ENCODE data around the gene PADI3. TPM values are rescaled to one million over a fixed set of nuclear protein-coding genes. Genes with fewer than 3 reads are reported as not detected.

PADI3 gene
- total RNA-seq, 3 donors from 2014 or later, result not detected

- no peak for TF ChIP-seq POLR2A (IDR thresholded peaks at IDR 0.05)
Measured at GRCh38 chr1:17307329-17307728, 58.4 kb downstream of the PADI3 start.

GRCh38 chr1:17307946-17308345 lies 59.0 kb downstream of the PADI3 start, which contains the start of gene PADI4:
PADI4 (plus strand) TSS chr1:17308197; CDS start chr1:17308223, 26 bp downstream.
- no peaks in the 10 kb centered on the region for H3K9me3 ChIP-seq
- no peak within 1 kb of the TSS for H3K27ac ChIP-seq
- no peak within 1 kb of the TSS for H3K4me3 ChIP-seq
- DNase-seq (ENCODE audit: low spot score in 2 of 2), result no peak
- TF ChIP-seq POLR2A (IDR thresholded peaks at IDR 0.05) (no peak), POLR2AphosphoS5 (IDR thresholded peaks at IDR 0.05) (no peak), CTCF (IDR thresholded peaks at IDR 0.05) (no peak)
- intact Hi-C loops (cut with DNase I; ENCODE audit: low total_unique reads), result no loop called here
- H3K36me3 ChIP-seq, result no peaks in the 10 kb centered on the region
- no peaks in the 10 kb centered on the region for H3K4me1 ChIP-seq
- H3K27me3 ChIP-seq, result no peaks in the 10 kb centered on the region

More at GRCh38 chr1:17307329-17307728, 58.4 kb downstream of the PADI3 start:
- no peak for DNase-seq (ENCODE audit: low spot score in 2 of 2)
- H3K4me3 ChIP-seq, result no peak overlapping the region
- H3K27ac ChIP-seq, result no peak overlapping the region
- H3K4me1 ChIP-seq, result no peaks in the 10 kb centered on the region
- no peaks in the 10 kb centered on the region for H3K27me3 ChIP-seq
- intact Hi-C loops (cut with DNase I; ENCODE audit: low total_unique reads), result no loop called here
- H3K36me3 ChIP-seq, result no peaks in the 10 kb centered on the region
- peaks cover 0 to 5% of the 10 kb centered on the region in 2 donors for H3K9me3 ChIP-seq

GRCh38 chr1:17308593-17308992 lies 59.7 kb downstream of the PADI3 start:
- Histone ChIP-seq H3K27ac (no peak overlapping the region), H3K9me3 (no peaks in the 10 kb centered on the region), H3K36me3 (no peaks in the 10 kb centered on the region), H3K27me3 (no peaks in the 10 kb centered on the region), H3K4me3 (no peak overlapping the region), H3K4me1 (no peaks in the 10 kb centered on the region)
- DNase-seq (ENCODE audit: low spot score in 2 of 2), result no peak
- TF ChIP-seq CTCF (IDR thresholded peaks at IDR 0.05) (no peak), POLR2A (IDR thresholded peaks at IDR 0.05) (no peak), POLR2AphosphoS5 (IDR thresholded peaks at IDR 0.05) (no peak)
- intact Hi-C loops (cut with DNase I; ENCODE audit: low total_unique reads), result no loop called here

- no peaks in the 10 kb centered on the region for H3K27me3 ChIP-seq
- no peak for DNase-seq (ENCODE audit: low spot score in 2 of 2)
- no peaks in the 10 kb centered on the region for H3K36me3 ChIP-seq
- no peaks in the 10 kb centered on the region for H3K4me1 ChIP-seq
- no peak overlapping the region for H3K27ac ChIP-seq
- TF ChIP-seq POLR2A (IDR thresholded peaks at IDR 0.05) (no peak), POLR2AphosphoS5 (IDR thresholded peaks at IDR 0.05) (no peak), CTCF (IDR thresholded peaks at IDR 0.05) (no peak)
- intact Hi-C loops (cut with DNase I; ENCODE audit: low total_unique reads), result no loop called here
- no peaks in the 10 kb centered on the region for H3K9me3 ChIP-seq
- H3K4me3 ChIP-seq, result no peak overlapping the region
Measured at GRCh38 chr1:17309426-17310067, 60.6 kb downstream of the PADI3 start.

- TF ChIP-seq POLR2A (IDR thresholded peaks at IDR 0.05), result no peak
- no peak for TF ChIP-seq CTCF (IDR thresholded peaks at IDR 0.05)
- no peak for TF ChIP-seq POLR2AphosphoS5 (IDR thresholded peaks at IDR 0.05)
- intact Hi-C loops (cut with DNase I; ENCODE audit: low total_unique reads), result no loop called here
- no peak for DNase-seq (ENCODE audit: low spot score in 2 of 2)
- H3K4me3 ChIP-seq, result no peak overlapping the region
- no peak overlapping the region for H3K27ac ChIP-seq
- H3K27me3 ChIP-seq, result no peaks in the 10 kb centered on the region
- H3K4me1 ChIP-seq, result no peaks in the 10 kb centered on the region
- no peaks in the 10 kb centered on the region for H3K9me3 ChIP-seq
- H3K36me3 ChIP-seq, result no peaks in the 10 kb centered on the region
Measured at GRCh38 chr1:17310068-17310640, 61.3 kb downstream of the PADI3 start.

Measured in breast epithelium (tissue), 4 donors.